GM10266 (cell line): Measurements from ENCODE around the gene C5orf58.

Source experiments
- DNase-seq: peaks from one replicate; pipeline ENCODE4 v3.0.0; 2012; ENCODE audit errors: extremely low spot score
- CTCF ChIP-seq: IDR thresholded peaks from 2 replicates; pipeline ENCODE4 v1.5.1; 2012; ENCODE audit warnings: mild to moderate bottlenecking, low read depth; ENCODE audit not compliant: control insufficient read depth, insufficient read depth; ENCODE audit errors: missing control alignments

The C5orf58 gene

GRCh38 chr5:170249355-170249754 is 16.6 kb downstream of the C5orf58 start:
- no peak for DNase-seq
- no peak for TF ChIP-seq CTCF

GRCh38 chr5:170250810-170251317 is 18.1 kb downstream of the C5orf58 start:
- no peak for TF ChIP-seq CTCF
- no peak for DNase-seq

- no peak for TF ChIP-seq CTCF
- no peak for DNase-seq
Observed at GRCh38 chr5:170251462-170251861, 18.7 kb downstream of the C5orf58 start.

- DNase-seq, result no peak
- TF ChIP-seq CTCF, result no peak
Observed at GRCh38 chr5:170252109-170252508, 19.3 kb downstream of the C5orf58 start.

GRCh38 chr5:170252720-170253350 is 20.1 kb downstream of the C5orf58 start:
- TF ChIP-seq CTCF, result no peak
- no peak for DNase-seq

GRCh38 chr5:170254056-170254455 is 21.3 kb downstream of the C5orf58 start:
- DNase-seq, result peak; percentile 45
- no peak for TF ChIP-seq CTCF

- no peak for TF ChIP-seq CTCF
- DNase-seq, result no peak
Observed at GRCh38 chr5:170256571-170256970, 23.8 kb downstream of the C5orf58 start.
